ENCODE results near the gene PADI6. TPM values are rescaled to one million over a fixed set of nuclear protein-coding genes. Genes with fewer than 3 reads are reported as not detected.

PADI6 gene
- total and polyA plus RNA-seq, 2 of the 8 experiments (the other 6 are each of a cell fraction or from before 2014, with no cell fraction given) = not detected

DNA sequence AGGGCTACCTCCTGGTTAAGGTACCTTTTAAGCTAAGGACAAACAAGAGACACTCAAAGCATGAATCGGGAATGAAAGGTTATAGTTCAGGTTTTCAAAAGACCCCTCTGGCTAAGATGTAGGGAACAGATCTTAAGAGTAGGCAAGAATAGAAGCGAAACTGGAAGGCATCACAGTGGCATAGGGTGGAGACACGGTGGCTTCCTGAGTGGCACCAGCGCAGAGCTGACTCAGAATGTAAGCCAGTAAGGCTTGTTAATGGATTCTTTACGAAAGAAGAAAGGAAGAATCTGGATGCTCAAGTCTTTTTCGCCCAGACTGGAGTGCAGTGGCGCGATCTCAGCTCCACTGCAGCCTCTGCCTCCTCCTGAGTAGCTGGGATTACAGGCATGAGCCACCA, 21.2 kb downstream of the PADI6 start:
- no peak for FAIRE-seq
- POLR2A ChIA-PET (ENCODE audit: partially characterized antibody) = interaction anchor here (0.6 to 1.6 kb wide), 7 partner anchors 10 to 423 kb away, joined by 3 to 5 read pairs (median 3); no protein-coding TSS in a partner anchor
- no peak overlapping the region for H2BK5ac ChIP-seq (ENCODE audit: low read depth, low read length)
- TF ChIP-seq SIX5 (IDR thresholded peaks at IDR 0.05; ENCODE audit: low read depth, low read length) (no peak), CHD2 (IDR thresholded peaks at IDR 0.05; ENCODE audit: low read length) (no peak), SAP30 (IDR thresholded peaks at IDR 0.05; ENCODE audit: insufficient read depth, insufficient replicate concordance, low read length) (no peak), ASH2L (IDR thresholded peaks at IDR 0.05; ENCODE audit: low read length) (no peak), CBX8 (IDR thresholded peaks at IDR 0.05; ENCODE audit: borderline replicate concordance, low read depth, low read length) (no peak), BRCA1 (IDR thresholded peaks at IDR 0.05; ENCODE audit: low read depth, low read length) (no peak), SUZ12 (IDR thresholded peaks at IDR 0.05; ENCODE audit: low read length) (no peak), TAF7 (optimal IDR thresholded peaks at IDR 0.05; ENCODE audit: borderline replicate concordance, low read depth, low read length) (no peak), NANOG (IDR thresholded peaks at IDR 0.05; ENCODE audit: insufficient read depth, low read depth, low read length, poor library complexity, severe bottlenecking) (no peak), RBBP5 (IDR thresholded peaks at IDR 0.05; ENCODE audit: borderline replicate concordance, low read depth, low read length) (no peak), POU5F1 (IDR thresholded peaks at IDR 0.05; ENCODE audit: low read depth, low read length) (no peak)
- TF ChIP-seq, protein P1, sequence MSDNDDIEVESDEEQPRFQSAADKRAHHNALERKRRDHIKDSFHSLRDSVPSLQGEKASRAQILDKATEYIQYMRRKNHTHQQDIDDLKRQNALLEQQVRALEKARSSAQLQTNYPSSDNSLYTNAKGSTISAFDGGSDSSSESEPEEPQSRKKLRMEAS (IDR thresholded peaks at IDR 0.05) = no peak
- TF ChIP-seq, protein P2, sequence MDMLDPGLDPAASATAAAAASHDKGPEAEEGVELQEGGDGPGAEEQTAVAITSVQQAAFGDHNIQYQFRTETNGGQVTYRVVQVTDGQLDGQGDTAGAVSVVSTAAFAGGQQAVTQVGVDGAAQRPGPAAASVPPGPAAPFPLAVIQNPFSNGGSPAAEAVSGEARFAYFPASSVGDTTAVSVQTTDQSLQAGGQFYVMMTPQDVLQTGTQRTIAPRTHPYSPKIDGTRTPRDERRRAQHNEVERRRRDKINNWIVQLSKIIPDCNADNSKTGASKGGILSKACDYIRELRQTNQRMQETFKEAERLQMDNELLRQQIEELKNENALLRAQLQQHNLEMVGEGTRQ (IDR thresholded peaks at IDR 0.05; ENCODE audit: low read length) = no peak

More for the DNA sequence above, 21.2 kb downstream of the PADI6 start:
- no peak overlapping the region for H4K5ac ChIP-seq (ENCODE audit: insufficient read length, low read depth, low read length)
- no peak overlapping the region for H3K18ac ChIP-seq (ENCODE audit: extremely low read depth, low read length)
- H3K79me2 ChIP-seq (ENCODE audit: control insufficient read depth in 1 of 2, insufficient read depth in 2 of 2, low read length in 2 of 2) = no peaks in the 10 kb centered on the region
- 63% methylated on average over 8 of the region's 8 CpGs; no CpG with 5 or more reads in 1 of the 2 experiments for WGBS, 2 experiments (ENCODE audit: extremely low coverage in 1 of 2, insufficient coverage in 1 of 2, insufficient read length in 1 of 2, insufficient replicate concordance in 2 of 2, low coverage in 1 of 2, low lambda C conversion rate in 2 of 2, missing lambda C conversion rate in 1 of 2)
- H2AK5ac ChIP-seq (ENCODE audit: low read depth, low read length) = no peak overlapping the region
- no peak overlapping the region for H3K4ac ChIP-seq (replicated peaks; ENCODE audit: insufficient read length, low read depth, low read length)
- no peak overlapping the region for H3K14ac ChIP-seq (ENCODE audit: insufficient read length)
- H3K56ac ChIP-seq (replicated peaks; ENCODE audit: insufficient read length, low read depth, low read length) = no peak overlapping the region
- H3K36me3 ChIP-seq (ENCODE audit: control insufficient read depth in 2 of 4, insufficient read depth in 4 of 4, low read length in 3 of 4) = no peaks in the 10 kb centered on the region
- no peak overlapping the region for H3K27ac ChIP-seq (ENCODE audit: low read depth, low read length)
- H4K8ac ChIP-seq (ENCODE audit: extremely low read depth, insufficient read depth, low read length) = no peak overlapping the region
- no peaks in the 10 kb centered on the region for H3K23me2 ChIP-seq (ENCODE audit: low read depth, low read length)
- H3K4me3 ChIP-seq (ENCODE audit: extremely low read depth in 1 of 4, insufficient read depth in 2 of 4, low read depth in 3 of 4, low read length in 4 of 4) = no peak overlapping the region
- no peak overlapping the region for H3K23ac ChIP-seq (ENCODE audit: insufficient read length)
- H3K9ac ChIP-seq (replicated peaks in 1 of 4; ENCODE audit: extremely low read depth in 1 of 4, low read depth in 3 of 4, low read length in 3 of 4) = no peak overlapping the region
- CTCF ChIA-PET (ENCODE audit: partially characterized antibody) = interaction anchor here (0.6 to 3.8 kb wide), 5 partner anchors 10 to 268 kb away, joined by 3 to 21 read pairs (median 4); no protein-coding TSS in a partner anchor
- H4K91ac ChIP-seq (replicated peaks; ENCODE audit: insufficient read length, low read length) = no peak overlapping the region
- H2AFZ ChIP-seq (ENCODE audit: low read length) = no peak overlapping the region
- H2BK12ac ChIP-seq (ENCODE audit: low read depth, low read length) = no peak overlapping the region
- no peaks in the 10 kb centered on the region for H3K79me1 ChIP-seq (ENCODE audit: low read depth, low read length)
- no peak overlapping the region for H2BK120ac ChIP-seq (replicated peaks; ENCODE audit: low read depth, low read length)
- H3K9me3 ChIP-seq (ENCODE audit: insufficient read depth in 2 of 2, low read depth in 1 of 2, low read length in 1 of 2) = no peaks in the 10 kb centered on the region
- H2BK15ac ChIP-seq (ENCODE audit: low read length) = no peak overlapping the region
- no peaks in the 10 kb centered on the region for H4K20me1 ChIP-seq (replicated peaks in 1 of 2; ENCODE audit: control insufficient read depth in 1 of 2, insufficient read depth in 2 of 2, low read length in 2 of 2)
- no peak for DNase-seq (ENCODE audit: low read depth in 1 of 2, low spot score in 2 of 2)
- H3K4me1 ChIP-seq (replicated peaks in 1 of 4; ENCODE audit: control insufficient read depth in 3 of 4, insufficient read depth in 4 of 4, low read length in 3 of 4) = no peaks in the 10 kb centered on the region
- no peak overlapping the region for H2BK20ac ChIP-seq (ENCODE audit: low read length)
- H3K4me2 ChIP-seq (ENCODE audit: insufficient read depth in 1 of 2, low read depth in 2 of 2, low read length in 2 of 2) = no peak overlapping the region
- no peaks in the 10 kb centered on the region; a peak in 1 of 7 replicates for H3K27me3 ChIP-seq (replicated peaks in 1 of 4; ENCODE audit: control insufficient read depth in 3 of 4, extremely low read depth in 1 of 4, insufficient read depth in 3 of 4, low read length in 3 of 4)
